Smooth muscle cell (in vitro differentiated cells): Measurements from ENCODE around the gene CABP2. TPM values are rescaled to one million over a fixed set of nuclear protein-coding genes. Genes with fewer than 3 reads are reported as not detected.
A peak's percentile ranks its signal among the peaks of the same experiment; 100 is the strongest.
"Not testable (repeated sequence)": the region's sequence is repeated elsewhere in the genome, so short reads cannot be mapped to it uniquely, and the experiment has no call there.

Source experiments
- DNase-seq: peaks from one replicate; lab custom pipeline; 2025; ENCODE audit not compliant: unreplicated experiment; lab: John Stamatoyannopoulos, UW
- H2AFZ ChIP-seq: fragments of 200-600 bp; sonication (generic); 2 replicates; pipeline ENCODE4 v1.6.0; 2016; ENCODE audit warnings: antibody characterized with exemption, low read depth, mild to moderate bottlenecking
- H3F3A ChIP-seq: fragments of 200-600 bp; sonication (generic); 2 replicates; pipeline ENCODE4 v1.6.0; 2017; ENCODE audit warnings: antibody characterized with exemption, low read depth
- H3K27ac ChIP-seq: fragments of 200-600 bp; sonication (generic); 2 replicates; pipeline ENCODE4 v1.5.1; 2016; ENCODE audit warnings: low read depth, mild to moderate bottlenecking
- H3K27me3 ChIP-seq: fragments of 200-600 bp; sonication (generic); 2 replicates; pipeline ENCODE4 v1.6.1; 2016; ENCODE audit warnings: low read depth, mild to moderate bottlenecking
- H3K36me3 ChIP-seq: fragments of 200-600 bp; sonication (generic); 2 replicates; pipeline ENCODE4 v1.5.1; 2016; ENCODE audit warnings: low read depth
- H3K4me1 ChIP-seq: fragments of 200-600 bp; sonication (generic); 2 replicates; pipeline ENCODE4 v1.5.1; 2016; ENCODE audit warnings: low read depth
- H3K4me2 ChIP-seq: fragments of 200-600 bp; sonication (generic); 2 replicates; pipeline ENCODE4 v1.6.0; 2016; ENCODE audit warnings: mild to moderate bottlenecking
- H3K4me3 ChIP-seq: fragments of 200-600 bp; sonication (generic); 2 replicates; pipeline ENCODE4 v1.5.1; 2016; ENCODE audit warnings: mild to moderate bottlenecking
- H3K79me2 ChIP-seq: fragments of 200-600 bp; sonication (generic); 2 replicates; pipeline ENCODE4 v1.6.0; 2016; ENCODE audit warnings: low read depth, mild to moderate bottlenecking
- H3K9ac ChIP-seq: fragments of 200-600 bp; sonication (generic); 2 replicates; pipeline ENCODE4 v1.6.0; 2016; ENCODE audit warnings: low read depth
- H3K9me3 ChIP-seq: fragments of 200-600 bp; sonication (generic); replicated peaks from 2 replicates; pipeline ENCODE4 v1.5.1; 2016; ENCODE audit warnings: low read depth
- H4K20me1 ChIP-seq: fragments of 200-600 bp; sonication (generic); 2 replicates; pipeline ENCODE4 v1.6.0; 2016; ENCODE audit warnings: low read depth
- CTCF ChIP-seq: fragments of 200-600 bp; sonication (generic); IDR thresholded peaks from 2 replicates; pipeline ENCODE4 v1.5.1; 2017; ENCODE audit warnings: borderline replicate concordance, mild to moderate bottlenecking, antibody characterized with exemption; ENCODE audit not compliant: insufficient read depth, poor library complexity, severe bottlenecking
- WGBS: methylation state at CpG from one replicate; pipeline ENCODE4 v1.1.7; 2016; ENCODE audit warnings: low lambda C conversion rate; 5-methylcytosine and 5-hydroxymethylcytosine counted together
- polyA plus RNA-seq: library from polyadenylated mRNA; unstranded; fragments of >200 nt; fragmentation: Nextera tagmentation; extraction: Ambion mirVana; gene quantifications from 2 replicates; pipeline ENCODE4 v1.2.1, GENCODE V29; 2016
- total RNA-seq: library from RNA; depleted of rRNA; stranded (reverse); fragments of >200 nt; gene quantifications from 2 replicates; pipeline ENCODE4 v1.2.3, GENCODE V29; 2014

The CABP2 gene
- total and polyA plus RNA-seq, 2 experiments from 2014 or later = not detected

DNA sequence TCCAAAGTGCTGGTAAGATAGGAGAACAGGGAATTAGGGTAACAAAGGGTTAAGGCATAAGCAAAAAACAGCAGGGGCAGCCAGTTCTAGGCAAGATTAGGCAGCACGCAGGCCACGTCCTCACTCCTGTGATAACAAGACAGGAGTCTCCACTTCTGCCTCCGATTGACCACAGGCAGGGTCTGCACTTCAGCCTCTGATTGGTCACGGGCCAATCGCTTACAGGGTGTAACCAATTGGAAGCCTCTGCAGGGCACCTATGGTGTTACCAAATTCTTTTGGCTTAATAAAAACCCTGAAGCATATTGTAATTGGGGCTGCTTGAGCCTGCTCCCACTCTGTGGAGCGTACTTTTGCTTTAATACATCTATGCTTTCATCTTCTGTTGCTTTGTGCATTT is 48.2 kb upstream of the CABP2 start:
- H3K9me3 ChIP-seq = no peaks in the 10 kb centered on the region
- H4K20me1 ChIP-seq = no peaks in the 10 kb centered on the region
- WGBS = 64% methylated on average over 6 of the region's 6 CpGs
- no peaks in the 10 kb centered on the region for H3K36me3 ChIP-seq
- DNase-seq = no peak
- no peaks in the 10 kb centered on the region for H3F3A ChIP-seq
- H2AFZ ChIP-seq = no peak overlapping the region
- no peaks in the 10 kb centered on the region for H3K27me3 ChIP-seq
- H3K4me3 ChIP-seq = no peak overlapping the region
- no peaks in the 10 kb centered on the region for H3K79me2 ChIP-seq
- H3K4me2 ChIP-seq = no peak overlapping the region
- no peaks in the 10 kb centered on the region for H3K4me1 ChIP-seq
- no peak for TF ChIP-seq CTCF
- H3K9ac ChIP-seq = no peak overlapping the region
- no peak overlapping the region for H3K27ac ChIP-seq

DNA sequence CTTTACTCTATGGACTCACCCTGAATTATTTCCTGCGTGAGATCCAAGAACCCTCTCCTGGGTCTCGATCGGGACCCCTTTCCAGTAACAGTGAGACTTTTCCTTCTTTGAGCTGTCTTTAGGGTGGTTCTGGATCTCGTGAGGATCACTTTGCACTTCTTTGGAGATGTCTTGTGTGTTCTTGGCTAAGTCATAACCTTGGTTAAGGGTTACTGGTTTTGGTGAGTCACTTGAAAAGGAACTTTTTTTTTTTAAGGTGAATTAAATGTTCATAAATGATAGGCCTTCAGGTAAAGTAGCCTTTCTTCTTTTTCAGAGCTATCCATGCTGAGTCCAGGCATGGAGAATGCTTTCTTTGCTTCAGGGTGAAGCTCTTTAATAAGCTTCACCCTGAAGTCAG is 41.0 kb upstream of the CABP2 start:
- Histone ChIP-seq H4K20me1 (no peaks in the 10 kb centered on the region), H3K27me3 (no peaks in the 10 kb centered on the region), H3K4me3 (no peak overlapping the region), H3K27ac (peak overlapping the region; percentile 98), H3K9me3 (no peaks in the 10 kb centered on the region), H3K79me2 (no peaks in the 10 kb centered on the region), H3K4me1 (peaks cover 12% of the 10 kb centered on the region), H3K9ac (peak overlapping the region; percentile 90), H2AFZ (no peak overlapping the region), H3K4me2 (peak overlapping the region; percentile 70), H3K36me3 (no peaks in the 10 kb centered on the region), H3F3A (peaks cover 7% of the 10 kb centered on the region)
- no peak for DNase-seq
- no peak for TF ChIP-seq CTCF
- 82% methylated on average over 4 of the region's 4 CpGs for WGBS

- not testable (repeated sequence) for H3K4me3 ChIP-seq, H3F3A ChIP-seq, H3K79me2 ChIP-seq, DNase-seq, H3K9me3 ChIP-seq, H4K20me1 ChIP-seq, H3K27me3 ChIP-seq, H3K36me3 ChIP-seq, H2AFZ ChIP-seq
- Histone ChIP-seq H3K4me2 (peak overlapping the region; percentile 70), H3K9ac (peak overlapping the region; percentile 95), H3K4me1 (peaks cover 12% of the 10 kb centered on the region), H3K27ac (peak overlapping the region; percentile 98)
- 23% methylated on average over 11 of the region's 11 CpGs for WGBS
Observed at GRCh38 chr11:67563705-67564114, 40.5 kb upstream of the CABP2 start.

DNA sequence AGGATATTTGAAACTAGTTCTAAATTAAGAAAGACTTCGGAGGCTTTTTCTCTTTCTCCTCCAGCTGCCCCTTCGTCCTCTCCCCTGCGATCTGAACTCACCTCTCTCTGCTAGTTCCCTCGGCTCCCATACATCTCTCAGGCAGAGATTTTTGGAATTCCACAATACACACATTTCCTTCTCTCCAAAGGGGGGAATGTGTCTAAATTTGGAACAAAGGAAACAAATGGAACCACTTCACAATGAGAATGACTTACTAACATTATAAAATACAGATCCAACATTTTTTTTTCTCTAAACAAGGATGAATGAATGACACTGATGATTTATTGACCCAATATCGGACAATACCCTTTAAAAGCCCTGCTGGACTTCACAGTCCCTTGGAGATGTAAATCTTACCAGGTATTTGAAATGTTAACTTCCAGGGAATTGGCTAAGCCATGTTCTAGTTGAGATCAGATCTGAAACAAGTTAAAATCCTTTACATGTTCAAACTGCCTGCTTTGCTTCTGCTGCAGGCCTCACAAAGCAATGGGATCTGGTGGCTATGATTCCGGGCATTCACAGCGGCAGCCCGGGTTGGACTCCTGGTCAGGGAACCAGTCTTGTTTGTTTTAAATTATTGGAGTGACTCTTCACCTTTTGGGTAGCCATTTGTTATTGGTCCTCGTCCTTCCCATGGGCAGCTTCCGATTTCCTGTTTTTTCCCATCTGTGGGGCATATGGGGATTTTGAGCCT is 39.9 kb upstream of the CABP2 start:
- DNase-seq = no peak
- 67% methylated on average over 10 of the region's 10 CpGs for WGBS
- Histone ChIP-seq H3K9me3 (no peaks in the 10 kb centered on the region), H3F3A (peaks cover 7% of the 10 kb centered on the region), H3K79me2 (no peaks in the 10 kb centered on the region), H3K4me2 (peak overlapping the region; percentile 51), H3K27ac (peak overlapping the region; percentile 98), H3K4me1 (peaks cover 12% of the 10 kb centered on the region), H3K4me3 (no peak overlapping the region), H3K27me3 (no peaks in the 10 kb centered on the region), H4K20me1 (no peaks in the 10 kb centered on the region), H3K9ac (peak overlapping the region; percentile 95), H3K36me3 (no peaks in the 10 kb centered on the region), H2AFZ (peak overlapping the region; percentile 34)
- TF ChIP-seq CTCF = no peak
